Astrocyte (in vitro differentiated cells and primary cell): ENCODE results near the gene LAYN.

ENCODE experiments used
- CTCF ChIP-seq: IDR thresholded peaks from 2 replicates; pipeline ENCODE4 v1.5.1; 2011; ENCODE audit warnings: low read depth, mild to moderate bottlenecking, inconsistent platforms, low read length, moderate library complexity; ENCODE audit not compliant: insufficient read depth
- EZH2 ChIP-seq: IDR thresholded peaks from 2 replicates; pipeline ENCODE4 v1.6.1; 2012; ENCODE audit warnings: mild to moderate bottlenecking, low read length, inconsistent platforms; ENCODE audit not compliant: insufficient read depth

- no peak for TF ChIP-seq CTCF
- no peak for TF ChIP-seq EZH2
These were observed 41.6 kb downstream of the LAYN start for GRCh38 chr11:111582163-111582562.
